K562 (cell line): ENCODE data around the gene PEBP1. TPM values are rescaled to one million over a fixed set of nuclear protein-coding genes. Genes with fewer than 3 reads are reported as not detected.

ENCODE experiments used
- CAMTA2 ChIP-seq: fragments of 250-450 bp; sonication (Bioruptor Pico); conservative IDR thresholded peaks from 2 replicates; pipeline ENCODE4 v1.5.1; 2022
- FOXA3 ChIP-seq, 2 experiments: fragments of 450-650 bp in 1 of 2; sonication (generic) in 1 of 2; formaldehyde crosslinking; IDR thresholded peaks in 1 of 2; conservative IDR thresholded peaks in 1 of 2; 2 replicates each; pipeline versions ENCODE4 v1.4.0 to v1.8.0; 2020 to 2022; ENCODE audit warnings: mild to moderate bottlenecking in 2 of 2, missing genetic modification reagents in 1 of 2
- GATA2 ChIP-seq: sonication (generic); formaldehyde crosslinking; IDR thresholded peaks from 2 replicates; pipeline ENCODE4 v1.4.0; 2020; ENCODE audit warnings: mild to moderate bottlenecking, missing genetic modification reagents
- HDAC2 ChIP-seq: fragments of 450-650 bp; IDR thresholded peaks from 2 replicates; pipeline ENCODE4 v1.6.1; 2016; ENCODE audit warnings: mild to moderate bottlenecking
- HDGF ChIP-seq: fragments of 450-650 bp; IDR thresholded peaks from 2 replicates; pipeline ENCODE4 v1.6.1; 2016
- HSF4 ChIP-seq: fragments of 250-450 bp; sonication (Bioruptor Pico); IDR thresholded peaks from 2 replicates; pipeline ENCODE4 v2.1.2; 2022; ENCODE audit warnings: mild to moderate bottlenecking, moderate library complexity, borderline replicate concordance
- JUN ChIP-seq, 2 experiments: sonication (generic) in 1 of 2; formaldehyde crosslinking in 1 of 2; IDR thresholded peaks; 2 replicates each; pipeline versions ENCODE4 v1.6.1 to v1.8.0; 2012 to 2022; ENCODE audit warnings: borderline replicate concordance in 2 of 2, mild to moderate bottlenecking in 2 of 2, improper control_type of control experiment in 1 of 2, low read depth in 1 of 2, low read length in 1 of 2, missing genetic modification reagents in 1 of 2
- KAT7 ChIP-seq: sonication (generic); formaldehyde crosslinking; IDR thresholded peaks from 2 replicates; pipeline ENCODE4 v1.8.0; 2022; ENCODE audit warnings: missing genetic modification reagents, mild to moderate bottlenecking, borderline replicate concordance
- PHF8 ChIP-seq: fragments of 200-600 bp; sonication (generic); IDR thresholded peaks from 2 replicates; pipeline ENCODE4 v1.6.1; 2012; ENCODE audit warnings: mixed run types, mild to moderate bottlenecking, inconsistent platforms, low read length, moderate library complexity, borderline replicate concordance
- POLR2AphosphoS5 ChIP-seq: IDR thresholded peaks from 2 replicates; pipeline ENCODE4 v1.6.1; 2011; ENCODE audit warnings: mild to moderate bottlenecking, low read depth, low read length, moderate library complexity; ENCODE audit not compliant: control insufficient read depth, insufficient read depth
- RAD21 ChIP-seq, 2 experiments: fragments of 250-450 bp in 1 of 2; fragments of 450-650 bp in 1 of 2; sonication (Bioruptor Pico) in 1 of 2; formaldehyde crosslinking in 1 of 2; IDR thresholded peaks in 1 of 2; conservative IDR thresholded peaks in 1 of 2; 2 replicates each; pipeline versions ENCODE4 v1.4.0 to v1.8.0; 2020 to 2022; ENCODE audit warnings: mild to moderate bottlenecking in 2 of 2, moderate library complexity in 1 of 2
- RBBP5 ChIP-seq: fragments of 200-600 bp; sonication (generic); IDR thresholded peaks from 2 replicates; pipeline ENCODE4 v1.6.1; 2012; ENCODE audit warnings: borderline replicate concordance, mild to moderate bottlenecking, low read length, control low read depth, inconsistent platforms; ENCODE audit not compliant: insufficient read depth, poor library complexity, severe bottlenecking
- YY1 ChIP-seq, 3 experiments: IDR thresholded peaks; 2 replicates each; pipeline ENCODE4 v1.6.1; 2011; ENCODE audit warnings: low read length in 2 of 3, mild to moderate bottlenecking in 2 of 3, moderate library complexity in 2 of 3, borderline replicate concordance in 1 of 3, control low read depth in 1 of 3, low read depth in 1 of 3; ENCODE audit not compliant: insufficient read depth in 3 of 3, insufficient replicate concordance in 2 of 3, control insufficient read depth in 1 of 3, insufficient read length in 1 of 3; ENCODE audit errors: extremely low read depth in 1 of 3
- ZBTB1 ChIP-seq: sonication (generic); formaldehyde crosslinking; IDR thresholded peaks from 2 replicates; pipeline ENCODE4 v1.8.1; 2023; ENCODE audit warnings: missing genetic modification reagents, low read depth, mild to moderate bottlenecking, borderline replicate concordance
- ZFX ChIP-seq: sonication (generic); formaldehyde crosslinking; IDR thresholded peaks from 2 replicates; pipeline ENCODE4 v1.8.0; 2022; ENCODE audit warnings: mild to moderate bottlenecking, missing genetic modification reagents, moderate library complexity
- ZNF197 ChIP-seq: fragments of 200-800 bp; sonication (Bioruptor generic); IDR thresholded peaks from 2 replicates; pipeline ENCODE4 v1.6.1; 2016; ENCODE audit warnings: low read depth, missing genetic modification characterization, missing compliant biosample characterization
- ZNF518B ChIP-seq: fragments of 250-450 bp; sonication (Bioruptor Pico); IDR thresholded peaks from 2 replicates; pipeline ENCODE4 v1.5.0; 2021; ENCODE audit warnings: mild to moderate bottlenecking, moderate library complexity
- ZNF778 ChIP-seq: fragments of 450-650 bp; formaldehyde crosslinking; IDR thresholded peaks from 2 replicates; pipeline ENCODE4 v1.4.0; 2020; ENCODE audit warnings: mild to moderate bottlenecking, moderate library complexity
- polyA plus RNA-seq, 8 experiments: library from polyadenylated mRNA; depleted of rRNA in 4 of 8; stranded (reverse) in 5 of 8; unstranded in 3 of 8; fragments of >200 nt; fragmentation: Nextera tagmentation in 2 of 8; fragmentation: Illumina TruSeq in 1 of 8; extraction: Ambion mirVana in 2 of 8; extraction: Trizol in 1 of 8; gene quantifications; 2 replicates each; pipeline versions ENCODE4 v1.2.1 to v1.2.3, GENCODE V29; 2011 to 2014; ENCODE audit warnings: inconsistent platforms in 1 of 8, missing spikeins in 1 of 8
- total RNA-seq, 7 experiments: library from RNA; depleted of rRNA in 6 of 7; stranded (reverse); fragments of >200 nt in 6 of 7; fragmentation: Illumina TruSeq in 2 of 7; extraction: Trizol in 2 of 7; gene quantifications; 2 replicates each; pipeline versions ENCODE4 v1.2.1 to v1.2.3, GENCODE V29; 2011 to 2021; ENCODE audit warnings: low replicate concordance in 1 of 7
- TF ChIP-seq, protein P1 (sequence below), 2 experiments: fragments of 450-650 bp; conservative IDR thresholded peaks; 2 replicates each; pipeline ENCODE4 v1.6.1; 2017; ENCODE audit warnings: mild to moderate bottlenecking in 2 of 2, moderate library complexity in 2 of 2

Gene PEBP1
- total and polyA plus RNA-seq, 9 of the 15 experiments (the other 6 are each of a cell fraction or from before 2014, with no cell fraction given) = 77.3 to 207 (median 153) TPM

- TF ChIP-seq YY1 (IDR thresholded peaks at IDR 0.05; ENCODE audit: borderline replicate concordance in 1 of 3, control insufficient read depth in 1 of 3, extremely low read depth in 1 of 3, insufficient read depth in 3 of 3, insufficient read length in 1 of 3, insufficient replicate concordance in 2 of 3, low read depth in 1 of 3, low read length in 2 of 3) (peak in 1 of 3 experiments; percentile 31), ZFX (CRISPR knock-in tag) (peak; percentile 98), GATA2 (CRISPR knock-in tag) (no peak), ZNF778 (CRISPR knock-in tag) (no peak), PHF8 (peak; percentile 83; the same call in 1 of the 2 replicates), HDAC2 (0 out of 2 replicates have a peak, but pooled peaks have one; percentile 21), HDGF (no peak), ZNF197 (no peak), JUN (IDR thresholded peaks at IDR 0.05; ENCODE audit: borderline replicate concordance, low read depth, low read length) (no peak; the same call in 1 of the 2 replicates), JUN (CRISPR knock-in tag; IDR thresholded peaks at IDR 0.05; ENCODE audit: borderline replicate concordance) (0 out of 2 replicates have a peak, but pooled peaks have one; percentile 47), RAD21 (CRISPR knock-in tag; conservative IDR thresholded peaks at IDR 0.05 in 1 of 2, IDR thresholded peaks at IDR 0.05 in 1 of 2) (peak in 1 of 2 experiments; percentile 8; a peak in 1 of 4 replicates), FOXA3 (CRISPR knock-in tag; conservative IDR thresholded peaks at IDR 0.05 in 1 of 2, IDR thresholded peaks at IDR 0.05 in 1 of 2) (peak in 1 of 2 experiments; percentile 82; a peak in 1 of 4 replicates), RBBP5 (peak; percentile 96), KAT7 (CRISPR knock-in tag) (0 out of 2 replicates have a peak, but pooled peaks have one; percentile 75), ZNF518B (CRISPR knock-in tag) (no peak), HSF4 (no peak), POLR2AphosphoS5 (0 out of 2 replicates have a peak, but pooled peaks have one; percentile 58), CAMTA2 (CRISPR knock-in tag) (0 out of 2 replicates have a peak, but pooled peaks have one; percentile 7), ZBTB1 (CRISPR knock-in tag) (peak; percentile 40; the same call in 1 of the 2 replicates)
- TF ChIP-seq, protein P1, sequence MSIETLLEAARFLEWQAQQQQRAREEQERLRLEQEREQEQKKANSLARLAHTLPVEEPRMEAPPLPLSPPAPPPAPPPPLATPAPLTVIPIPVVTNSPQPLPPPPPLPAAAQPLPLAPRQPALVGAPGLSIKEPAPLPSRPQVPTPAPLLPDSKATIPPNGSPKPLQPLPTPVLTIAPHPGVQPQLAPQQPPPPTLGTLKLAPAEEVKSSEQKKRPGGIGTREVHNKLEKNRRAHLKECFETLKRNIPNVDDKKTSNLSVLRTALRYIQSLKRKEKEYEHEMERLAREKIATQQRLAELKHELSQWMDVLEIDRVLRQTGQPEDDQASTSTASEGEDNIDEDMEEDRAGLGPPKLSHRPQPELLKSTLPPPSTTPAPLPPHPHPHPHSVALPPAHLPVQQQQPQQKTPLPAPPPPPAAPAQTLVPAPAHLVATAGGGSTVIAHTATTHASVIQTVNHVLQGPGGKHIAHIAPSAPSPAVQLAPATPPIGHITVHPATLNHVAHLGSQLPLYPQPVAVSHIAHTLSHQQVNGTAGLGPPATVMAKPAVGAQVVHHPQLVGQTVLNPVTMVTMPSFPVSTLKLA (conservative IDR thresholded peaks at IDR 0.05) = peak; percentile 88 to 95
Measured at GRCh38 chr12:118135788-118136558, at the start of gene PEBP1 (continued).
